GM23338 (cell line): ENCODE data around the gene UBAC1. TPM values are rescaled to one million over a fixed set of nuclear protein-coding genes. Genes with fewer than 3 reads are reported as not detected.

Experiments used
- ATAC-seq: fragments of 200-7000 bp; cut with Tn5 transposase; 3 replicates; pipeline ENCODE4 v1.9.1; 2020
- DNase-seq: peaks from one replicate; pipeline ENCODE4 v3.0.0-alpha.2; 2015; ENCODE audit warnings: low spot score
- H2AFZ ChIP-seq: fragments of 200-600 bp; sonication (generic); 2 replicates; pipeline ENCODE4 v1.8.0; 2016; ENCODE audit warnings: antibody characterized with exemption, mild to moderate bottlenecking, moderate library complexity
- H3F3A ChIP-seq: fragments of 200-600 bp; sonication (generic); replicated peaks from 2 replicates; pipeline ENCODE4 v1.8.0; 2017; ENCODE audit warnings: antibody characterized with exemption, mixed run types, low read depth
- H3K27ac ChIP-seq: fragments of 200-600 bp; sonication (generic); 2 replicates; pipeline ENCODE4 v1.6.1; 2016; ENCODE audit warnings: low read depth
- H3K27me3 ChIP-seq: fragments of 200-600 bp; sonication (generic); 2 replicates; pipeline ENCODE4 v1.8.0; 2016; ENCODE audit warnings: mild to moderate bottlenecking, mixed run types, moderate library complexity; ENCODE audit not compliant: insufficient read depth
- H3K36me3 ChIP-seq: fragments of 200-600 bp; sonication (generic); 2 replicates; pipeline ENCODE4 v1.8.0; 2016; ENCODE audit warnings: mild to moderate bottlenecking; ENCODE audit not compliant: insufficient read depth
- H3K4me1 ChIP-seq: fragments of 200-600 bp; sonication (generic); 2 replicates; pipeline ENCODE4 v1.8.0; 2016; ENCODE audit warnings: mild to moderate bottlenecking, moderate library complexity; ENCODE audit not compliant: insufficient read depth
- H3K4me2 ChIP-seq: fragments of 200-600 bp; sonication (generic); 2 replicates; pipeline ENCODE4 v1.7.1; 2017; ENCODE audit warnings: mixed run types
- H3K4me3 ChIP-seq: fragments of 200-600 bp; sonication (generic); 2 replicates; pipeline ENCODE4 v1.6.1; 2016; ENCODE audit warnings: mixed run types
- H3K79me2 ChIP-seq: fragments of 200-600 bp; sonication (generic); replicated peaks from 2 replicates; pipeline ENCODE4 v1.8.0; 2017; ENCODE audit warnings: mild to moderate bottlenecking; ENCODE audit not compliant: insufficient read depth
- H3K9me2 ChIP-seq: fragments of 200-600 bp; sonication (generic); 2 replicates; pipeline ENCODE4 v1.8.0; 2017; ENCODE audit not compliant: insufficient read depth
- H4K20me1 ChIP-seq: fragments of 200-600 bp; sonication (generic); replicated peaks from 2 replicates; pipeline ENCODE4 v1.8.0; 2017; ENCODE audit warnings: mild to moderate bottlenecking; ENCODE audit not compliant: insufficient read depth
- H3K27ac Mint-ChIP-seq: 2 replicates; pipeline ENCODE4 v1.8.0; 2020; ENCODE audit warnings: inconsistent platforms, mild to moderate bottlenecking, moderate library complexity, mixed read lengths
- H3K27me3 Mint-ChIP-seq: 3 replicates; pipeline ENCODE4 v1.8.0; 2022; ENCODE audit warnings: low read depth, mild to moderate bottlenecking, moderate library complexity, mixed read lengths, inconsistent platforms; ENCODE audit not compliant: insufficient read depth, poor library complexity
- H3K36me3 Mint-ChIP-seq: 3 replicates; pipeline ENCODE4 v1.8.0; 2021; ENCODE audit warnings: low read depth, mild to moderate bottlenecking, inconsistent platforms, moderate library complexity, mixed read lengths
- H3K4me1 Mint-ChIP-seq: 3 replicates; pipeline ENCODE4 v1.8.0; 2020; ENCODE audit warnings: mild to moderate bottlenecking, inconsistent platforms, mixed read lengths
- H3K4me3 Mint-ChIP-seq: 3 replicates; pipeline ENCODE4 v1.8.0; 2021; ENCODE audit warnings: moderate library complexity, mild to moderate bottlenecking, inconsistent platforms, mixed read lengths
- H3K9me3 Mint-ChIP-seq: 3 replicates; pipeline ENCODE4 v1.8.0; 2020; ENCODE audit warnings: moderate library complexity, mild to moderate bottlenecking, inconsistent platforms, mixed read lengths
- CREB1 ChIP-seq: fragments of 250-450 bp; sonication (Bioruptor Pico); IDR thresholded peaks from 2 replicates; pipeline ENCODE4 v1.5.0; 2020; ENCODE audit warnings: low read depth, mild to moderate bottlenecking, moderate library complexity
- EZH2 ChIP-seq: fragments of 200-600 bp; sonication (generic); IDR thresholded peaks from one replicate; pipeline ENCODE4 v1.8.0; 2017; ENCODE audit warnings: antibody characterized with exemption, mild to moderate bottlenecking, low read depth; ENCODE audit not compliant: unreplicated experiment
- EZH2phosphoT487 ChIP-seq: fragments of 200-600 bp; sonication (generic); IDR thresholded peaks from one replicate; pipeline ENCODE4 v1.8.1; 2018; ENCODE audit warnings: antibody characterized with exemption; ENCODE audit not compliant: unreplicated experiment
- JUNB ChIP-seq: IDR thresholded peaks from one replicate; pipeline ENCODE4 v1.6.1; 2016; ENCODE audit warnings: antibody characterized with exemption; ENCODE audit not compliant: unreplicated experiment
- NANOG ChIP-seq: IDR thresholded peaks from 2 replicates; pipeline ENCODE4 v1.6.1; 2016; ENCODE audit warnings: antibody characterized with exemption, borderline replicate concordance
- POLR2AphosphoS5 ChIP-seq: IDR thresholded peaks from 2 replicates; pipeline ENCODE4 v1.6.1; 2016; ENCODE audit warnings: antibody characterized with exemption, low read depth
- STAT1 ChIP-seq: IDR thresholded peaks from one replicate; pipeline ENCODE4 v1.6.1; 2016; ENCODE audit warnings: antibody characterized with exemption; ENCODE audit not compliant: unreplicated experiment
- ZNF331 ChIP-seq: fragments of 250-450 bp; sonication (Bioruptor Pico); IDR thresholded peaks from 2 replicates; pipeline ENCODE4 v1.5.0; 2020; ENCODE audit warnings: low read depth, mild to moderate bottlenecking, moderate library complexity
- polyA plus RNA-seq: library from polyadenylated mRNA; unstranded; fragments of >200 nt; fragmentation: Nextera tagmentation; extraction: Ambion mirVana; gene quantifications from 2 replicates; pipeline ENCODE4 v1.2.1, GENCODE V29; 2016
- total RNA-seq: library from RNA; depleted of rRNA; stranded (reverse); fragments of >200 nt; shearing (Covaris generic); gene quantifications from 2 replicates; pipeline ENCODE4 v1.2.3, GENCODE V29; 2014
- TF ChIP-seq, protein P1 (sequence below): IDR thresholded peaks from one replicate; pipeline ENCODE4 v1.6.1; 2018; ENCODE audit warnings: antibody characterized with exemption; ENCODE audit not compliant: unreplicated experiment
- TF ChIP-seq, protein P2 (sequence below), 2 experiments: fragments of 200-600 bp in 1 of 2; sonication (generic) in 1 of 2; conservative IDR thresholded peaks; 2 replicates each; pipeline versions ENCODE4 v1.5.1 to v1.6.1; 2016 to 2017; ENCODE audit warnings: antibody characterized with exemption in 2 of 2, low read depth in 2 of 2, mild to moderate bottlenecking in 2 of 2, moderate library complexity in 1 of 2
- TF ChIP-seq, protein P3 (sequence below): fragments of 250-450 bp; sonication (Bioruptor Pico); IDR thresholded peaks from 2 replicates; pipeline ENCODE4 v1.5.0; 2020; ENCODE audit warnings: mild to moderate bottlenecking, moderate library complexity
- TF ChIP-seq, protein P4 (sequence below): IDR thresholded peaks from 2 replicates; pipeline ENCODE4 v1.6.1; 2016; ENCODE audit warnings: antibody characterized with exemption

UBAC1 gene
- total and polyA plus RNA-seq, 2 experiments from 2014 or later, result 63.2 to 86.6 TPM

DNA sequence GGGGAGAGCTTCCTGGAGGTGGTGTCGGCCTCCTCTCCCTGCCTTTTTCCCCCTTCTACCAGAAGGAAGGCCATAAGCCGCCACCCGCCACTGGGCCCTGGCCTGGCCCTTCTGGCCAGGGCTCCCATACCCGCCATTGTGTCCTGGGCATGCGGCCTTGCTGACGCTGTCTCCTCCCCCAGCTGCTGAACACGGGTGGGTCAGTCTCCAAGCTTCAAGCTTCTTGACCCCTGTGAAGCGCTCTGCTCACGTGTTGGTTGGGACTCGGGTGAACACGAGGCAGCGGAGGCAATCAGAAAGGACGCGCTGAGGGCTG lies 24.2 kb upstream of the UBAC1 start:
- no peak overlapping the region for H3K4me2 ChIP-seq
- no peak for DNase-seq
- no peak overlapping the region for H2AFZ ChIP-seq
- Mint-ChIP-seq H3K4me3 (no peak overlapping the region), H3K36me3 (no peaks in the 10 kb centered on the region), H3K27ac (no peak overlapping the region), H3K27me3 (peaks cover 5% of the 10 kb centered on the region), H3K9me3 (no peaks in the 10 kb centered on the region), H3K4me1 (peaks cover 3% of the 10 kb centered on the region; the same call in 1 of the 3 replicates)
- TF ChIP-seq EZH2phosphoT487 (no peak), POLR2AphosphoS5 (no peak), EZH2 (no peak), NANOG (no peak), JUNB (no peak), CREB1 (CRISPR knock-in tag) (no peak), ZNF331 (no peak), STAT1 (no peak)
- TF ChIP-seq, protein P1, sequence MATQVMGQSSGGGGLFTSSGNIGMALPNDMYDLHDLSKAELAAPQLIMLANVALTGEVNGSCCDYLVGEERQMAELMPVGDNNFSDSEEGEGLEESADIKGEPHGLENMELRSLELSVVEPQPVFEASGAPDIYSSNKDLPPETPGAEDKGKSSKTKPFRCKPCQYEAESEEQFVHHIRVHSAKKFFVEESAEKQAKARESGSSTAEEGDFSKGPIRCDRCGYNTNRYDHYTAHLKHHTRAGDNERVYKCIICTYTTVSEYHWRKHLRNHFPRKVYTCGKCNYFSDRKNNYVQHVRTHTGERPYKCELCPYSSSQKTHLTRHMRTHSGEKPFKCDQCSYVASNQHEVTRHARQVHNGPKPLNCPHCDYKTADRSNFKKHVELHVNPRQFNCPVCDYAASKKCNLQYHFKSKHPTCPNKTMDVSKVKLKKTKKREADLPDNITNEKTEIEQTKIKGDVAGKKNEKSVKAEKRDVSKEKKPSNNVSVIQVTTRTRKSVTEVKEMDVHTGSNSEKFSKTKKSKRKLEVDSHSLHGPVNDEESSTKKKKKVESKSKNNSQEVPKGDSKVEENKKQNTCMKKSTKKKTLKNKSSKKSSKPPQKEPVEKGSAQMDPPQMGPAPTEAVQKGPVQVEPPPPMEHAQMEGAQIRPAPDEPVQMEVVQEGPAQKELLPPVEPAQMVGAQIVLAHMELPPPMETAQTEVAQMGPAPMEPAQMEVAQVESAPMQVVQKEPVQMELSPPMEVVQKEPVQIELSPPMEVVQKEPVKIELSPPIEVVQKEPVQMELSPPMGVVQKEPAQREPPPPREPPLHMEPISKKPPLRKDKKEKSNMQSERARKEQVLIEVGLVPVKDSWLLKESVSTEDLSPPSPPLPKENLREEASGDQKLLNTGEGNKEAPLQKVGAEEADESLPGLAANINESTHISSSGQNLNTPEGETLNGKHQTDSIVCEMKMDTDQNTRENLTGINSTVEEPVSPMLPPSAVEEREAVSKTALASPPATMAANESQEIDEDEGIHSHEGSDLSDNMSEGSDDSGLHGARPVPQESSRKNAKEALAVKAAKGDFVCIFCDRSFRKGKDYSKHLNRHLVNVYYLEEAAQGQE, result no peak
- TF ChIP-seq, protein P2, sequence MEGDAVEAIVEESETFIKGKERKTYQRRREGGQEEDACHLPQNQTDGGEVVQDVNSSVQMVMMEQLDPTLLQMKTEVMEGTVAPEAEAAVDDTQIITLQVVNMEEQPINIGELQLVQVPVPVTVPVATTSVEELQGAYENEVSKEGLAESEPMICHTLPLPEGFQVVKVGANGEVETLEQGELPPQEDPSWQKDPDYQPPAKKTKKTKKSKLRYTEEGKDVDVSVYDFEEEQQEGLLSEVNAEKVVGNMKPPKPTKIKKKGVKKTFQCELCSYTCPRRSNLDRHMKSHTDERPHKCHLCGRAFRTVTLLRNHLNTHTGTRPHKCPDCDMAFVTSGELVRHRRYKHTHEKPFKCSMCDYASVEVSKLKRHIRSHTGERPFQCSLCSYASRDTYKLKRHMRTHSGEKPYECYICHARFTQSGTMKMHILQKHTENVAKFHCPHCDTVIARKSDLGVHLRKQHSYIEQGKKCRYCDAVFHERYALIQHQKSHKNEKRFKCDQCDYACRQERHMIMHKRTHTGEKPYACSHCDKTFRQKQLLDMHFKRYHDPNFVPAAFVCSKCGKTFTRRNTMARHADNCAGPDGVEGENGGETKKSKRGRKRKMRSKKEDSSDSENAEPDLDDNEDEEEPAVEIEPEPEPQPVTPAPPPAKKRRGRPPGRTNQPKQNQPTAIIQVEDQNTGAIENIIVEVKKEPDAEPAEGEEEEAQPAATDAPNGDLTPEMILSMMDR (conservative IDR thresholded peaks at IDR 0.05; ENCODE audit: low read depth in 2 of 2), result no peak
- TF ChIP-seq, protein P3, sequence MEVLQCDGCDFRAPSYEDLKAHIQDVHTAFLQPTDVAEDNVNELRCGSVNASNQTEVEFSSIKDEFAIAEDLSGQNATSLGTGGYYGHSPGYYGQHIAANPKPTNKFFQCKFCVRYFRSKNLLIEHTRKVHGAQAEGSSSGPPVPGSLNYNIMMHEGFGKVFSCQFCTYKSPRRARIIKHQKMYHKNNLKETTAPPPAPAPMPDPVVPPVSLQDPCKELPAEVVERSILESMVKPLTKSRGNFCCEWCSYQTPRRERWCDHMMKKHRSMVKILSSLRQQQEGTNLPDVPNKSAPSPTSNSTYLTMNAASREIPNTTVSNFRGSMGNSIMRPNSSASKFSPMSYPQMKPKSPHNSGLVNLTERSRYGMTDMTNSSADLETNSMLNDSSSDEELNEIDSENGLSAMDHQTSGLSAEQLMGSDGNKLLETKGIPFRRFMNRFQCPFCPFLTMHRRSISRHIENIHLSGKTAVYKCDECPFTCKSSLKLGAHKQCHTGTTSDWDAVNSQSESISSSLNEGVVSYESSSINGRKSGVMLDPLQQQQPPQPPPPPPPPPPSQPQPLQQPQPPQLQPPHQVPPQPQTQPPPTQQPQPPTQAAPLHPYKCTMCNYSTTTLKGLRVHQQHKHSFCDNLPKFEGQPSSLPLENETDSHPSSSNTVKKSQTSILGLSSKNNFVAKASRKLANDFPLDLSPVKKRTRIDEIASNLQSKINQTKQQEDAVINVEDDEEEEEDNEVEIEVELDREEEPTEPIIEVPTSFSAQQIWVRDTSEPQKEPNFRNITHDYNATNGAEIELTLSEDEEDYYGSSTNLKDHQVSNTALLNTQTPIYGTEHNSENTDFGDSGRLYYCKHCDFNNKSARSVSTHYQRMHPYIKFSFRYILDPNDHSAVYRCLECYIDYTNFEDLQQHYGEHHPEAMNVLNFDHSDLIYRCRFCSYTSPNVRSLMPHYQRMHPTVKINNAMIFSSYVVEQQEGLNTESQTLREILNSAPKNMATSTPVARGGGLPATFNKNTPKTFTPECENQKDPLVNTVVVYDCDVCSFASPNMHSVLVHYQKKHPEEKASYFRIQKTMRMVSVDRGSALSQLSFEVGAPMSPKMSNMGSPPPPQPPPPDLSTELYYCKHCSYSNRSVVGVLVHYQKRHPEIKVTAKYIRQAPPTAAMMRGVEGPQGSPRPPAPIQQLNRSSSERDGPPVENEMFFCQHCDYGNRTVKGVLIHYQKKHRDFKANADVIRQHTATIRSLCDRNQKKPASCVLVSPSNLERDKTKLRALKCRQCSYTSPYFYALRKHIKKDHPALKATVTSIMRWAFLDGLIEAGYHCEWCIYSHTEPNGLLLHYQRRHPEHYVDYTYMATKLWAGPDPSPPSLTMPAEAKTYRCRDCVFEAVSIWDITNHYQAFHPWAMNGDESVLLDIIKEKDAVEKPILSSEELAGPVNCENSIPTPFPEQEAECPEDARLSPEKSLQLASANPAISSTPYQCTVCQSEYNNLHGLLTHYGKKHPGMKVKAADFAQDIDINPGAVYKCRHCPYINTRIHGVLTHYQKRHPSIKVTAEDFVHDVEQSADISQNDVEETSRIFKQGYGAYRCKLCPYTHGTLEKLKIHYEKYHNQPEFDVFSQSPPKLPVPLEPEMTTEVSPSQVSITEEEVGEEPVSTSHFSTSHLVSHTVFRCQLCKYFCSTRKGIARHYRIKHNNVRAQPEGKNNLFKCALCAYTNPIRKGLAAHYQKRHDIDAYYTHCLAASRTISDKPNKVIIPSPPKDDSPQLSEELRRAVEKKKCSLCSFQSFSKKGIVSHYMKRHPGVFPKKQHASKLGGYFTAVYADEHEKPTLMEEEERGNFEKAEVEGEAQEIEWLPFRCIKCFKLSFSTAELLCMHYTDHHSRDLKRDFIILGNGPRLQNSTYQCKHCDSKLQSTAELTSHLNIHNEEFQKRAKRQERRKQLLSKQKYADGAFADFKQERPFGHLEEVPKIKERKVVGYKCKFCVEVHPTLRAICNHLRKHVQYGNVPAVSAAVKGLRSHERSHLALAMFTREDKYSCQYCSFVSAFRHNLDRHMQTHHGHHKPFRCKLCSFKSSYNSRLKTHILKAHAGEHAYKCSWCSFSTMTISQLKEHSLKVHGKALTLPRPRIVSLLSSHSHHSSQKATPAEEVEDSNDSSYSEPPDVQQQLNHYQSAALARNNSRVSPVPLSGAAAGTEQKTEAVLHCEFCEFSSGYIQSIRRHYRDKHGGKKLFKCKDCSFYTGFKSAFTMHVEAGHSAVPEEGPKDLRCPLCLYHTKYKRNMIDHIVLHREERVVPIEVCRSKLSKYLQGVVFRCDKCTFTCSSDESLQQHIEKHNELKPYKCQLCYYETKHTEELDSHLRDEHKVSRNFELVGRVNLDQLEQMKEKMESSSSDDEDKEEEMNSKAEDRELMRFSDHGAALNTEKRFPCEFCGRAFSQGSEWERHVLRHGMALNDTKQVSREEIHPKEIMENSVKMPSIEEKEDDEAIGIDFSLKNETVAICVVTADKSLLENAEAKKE (CRISPR knock-in tag), result no peak
- TF ChIP-seq, protein P4, sequence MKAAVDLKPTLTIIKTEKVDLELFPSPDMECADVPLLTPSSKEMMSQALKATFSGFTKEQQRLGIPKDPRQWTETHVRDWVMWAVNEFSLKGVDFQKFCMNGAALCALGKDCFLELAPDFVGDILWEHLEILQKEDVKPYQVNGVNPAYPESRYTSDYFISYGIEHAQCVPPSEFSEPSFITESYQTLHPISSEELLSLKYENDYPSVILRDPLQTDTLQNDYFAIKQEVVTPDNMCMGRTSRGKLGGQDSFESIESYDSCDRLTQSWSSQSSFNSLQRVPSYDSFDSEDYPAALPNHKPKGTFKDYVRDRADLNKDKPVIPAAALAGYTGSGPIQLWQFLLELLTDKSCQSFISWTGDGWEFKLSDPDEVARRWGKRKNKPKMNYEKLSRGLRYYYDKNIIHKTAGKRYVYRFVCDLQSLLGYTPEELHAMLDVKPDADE, result no peak
- no peak for ATAC-seq
- H3F3A ChIP-seq, result no peaks in the 10 kb centered on the region; the same call in 1 of the 2 replicates
- H3K4me3 ChIP-seq, result no peak overlapping the region
- H3K79me2 ChIP-seq, result no peaks in the 10 kb centered on the region
- H3K27me3 ChIP-seq, result no peaks in the 10 kb centered on the region
- no peaks in the 10 kb centered on the region for H4K20me1 ChIP-seq
- no peaks in the 10 kb centered on the region for H3K9me2 ChIP-seq
- peaks cover 5% of the 10 kb centered on the region; the same call in 1 of the 2 replicates for H3K4me1 ChIP-seq
- no peaks in the 10 kb centered on the region for H3K36me3 ChIP-seq
- no peak overlapping the region for H3K27ac ChIP-seq
